Natural killer cell treated with Interleukin-12 subunit alpha and Interleukin-12 subunit beta and Interleukin-15 and Interleukin-18, amount 100 ng/mL, for 72 hours (primary cell): Measurements from ENCODE around the gene METAP2. TPM values are rescaled to one million over a fixed set of nuclear protein-coding genes. Genes with fewer than 3 reads are reported as not detected.
A peak's percentile ranks its signal among the peaks of the same experiment; 100 is the strongest.

Experiments used
- ATAC-seq, 2 donors: fragments of 150-1000 bp; cut with Tn5 transposase in 1 of 2; sonication (Bioruptor Pico), chemical (Tn5 transposase) in 1 of 2; 2 replicates each; pipeline ENCODE4 v1.10.0; 2021
- DNase-seq: peaks from one replicate; pipeline ENCODE4 v3.0.0; 2022; ENCODE audit warnings: low spot score
- H3K27ac Mint-ChIP-seq, 2 donors: 1 replicate in 1 of 2; 2 replicates in 1 of 2; pipeline ENCODE4 v1.8.0; 2022; ENCODE audit warnings: mixed read lengths in 2 of 2, mild to moderate bottlenecking in 1 of 2, moderate library complexity in 1 of 2
- H3K27me3 Mint-ChIP-seq, 2 donors: 1 replicate in 1 of 2; 2 replicates in 1 of 2; pipeline ENCODE4 v1.8.0; 2022; ENCODE audit warnings: mixed read lengths in 2 of 2
- H3K36me3 Mint-ChIP-seq: one replicate; pipeline ENCODE4 v1.8.0; 2022; ENCODE audit warnings: mixed read lengths
- H3K4me1 Mint-ChIP-seq, 2 donors: 1 replicate in 1 of 2; 2 replicates in 1 of 2; pipeline ENCODE4 v1.8.0; 2022; ENCODE audit warnings: low read depth in 2 of 2, mixed read lengths in 2 of 2, mild to moderate bottlenecking in 1 of 2
- H3K4me3 Mint-ChIP-seq: one replicate; pipeline ENCODE4 v1.8.0; 2022; ENCODE audit warnings: mixed read lengths
- H3K9me3 Mint-ChIP-seq: 2 replicates; pipeline ENCODE4 v1.8.0; 2022; ENCODE audit warnings: mixed read lengths
- total RNA-seq, 2 donors: library from RNA; stranded (reverse); gene quantifications; one replicate each; pipeline ENCODE4 v1.2.3, GENCODE V29; 2022

Gene METAP2
- total RNA-seq, 2 donors from 2014 or later: 75.8 to 80.3 TPM

DNA sequence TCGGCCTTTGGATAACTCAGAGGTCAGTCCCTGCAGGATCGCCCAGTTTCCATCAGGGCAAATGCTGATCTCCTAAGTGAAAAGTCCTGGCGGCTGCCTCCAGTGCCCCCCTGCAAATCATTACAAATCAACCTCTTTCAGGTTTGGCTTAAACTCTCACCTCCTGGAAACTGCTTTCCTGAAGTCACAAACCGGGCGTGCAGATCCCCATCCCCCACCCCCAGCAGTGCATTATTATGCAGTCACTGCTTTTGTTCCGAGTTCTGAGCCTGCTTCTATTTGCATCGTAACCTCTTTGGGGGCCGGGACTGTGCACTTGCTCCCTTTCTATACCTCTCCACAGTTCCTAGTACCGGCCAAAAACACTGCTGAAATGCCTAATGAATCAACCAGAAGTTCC is 77.4 kb downstream of the METAP2 start, which contains the start of gene USP44:
TSS of gene USP44 (minus strand) at position 172 of the 400 bp plus-strand sequence. CDS start 17,220 bp downstream, outside the sequence.
- Mint-ChIP-seq H3K27ac (peak within 1 kb of the TSS in 1 of 2 donors; percentile 4), H3K4me1 (peaks cover 13 to 15% of the 10 kb centered on the region in 2 donors), H3K9me3 (no peaks in the 10 kb centered on the region), H3K36me3 (no peaks in the 10 kb centered on the region), H3K27me3 (peaks cover 19 to 27% of the 10 kb centered on the region in 2 donors), H3K4me3 (peak within 1 kb of the TSS; percentile 25)
- ATAC-seq (no peak), DNase-seq (no peak)

GRCh38 chr12:95551913-95552516 is 78.1 kb downstream of the METAP2 start:
- peaks cover 13 to 14% of the 10 kb centered on the region in 2 donors for H3K4me1 Mint-ChIP-seq
- H3K4me3 Mint-ChIP-seq: peak overlapping the region; percentile 25
- no peak for DNase-seq
- no peaks in the 10 kb centered on the region for H3K36me3 Mint-ChIP-seq
- H3K27me3 Mint-ChIP-seq: peaks cover 14 to 19% of the 10 kb centered on the region in 2 donors
- no peaks in the 10 kb centered on the region for H3K9me3 Mint-ChIP-seq
- no peak for ATAC-seq
- H3K27ac Mint-ChIP-seq: peak overlapping the region in 1 of 2 donors; percentile 4

- ATAC-seq: no peak
- H3K36me3 Mint-ChIP-seq: no peaks in the 10 kb centered on the region
- no peaks in the 10 kb centered on the region for H3K9me3 Mint-ChIP-seq
- H3K4me3 Mint-ChIP-seq: no peak overlapping the region
- H3K27ac Mint-ChIP-seq: no peak overlapping the region
- H3K4me1 Mint-ChIP-seq: peaks cover 3 to 5% of the 10 kb centered on the region in 2 donors
- peaks cover 11 to 12% of the 10 kb centered on the region in 2 donors for H3K27me3 Mint-ChIP-seq
- DNase-seq: no peak
Measured at GRCh38 chr12:95553197-95553943, 79.4 kb downstream of the METAP2 start.

GRCh38 chr12:95554532-95555071 is 80.7 kb downstream of the METAP2 start:
- Mint-ChIP-seq H3K27me3 (peaks cover 12% of the 10 kb centered on the region in 2 donors), H3K9me3 (no peaks in the 10 kb centered on the region), H3K36me3 (no peaks in the 10 kb centered on the region), H3K4me3 (no peak overlapping the region), H3K4me1 (peaks cover 1 to 5% of the 10 kb centered on the region in 2 donors), H3K27ac (no peak overlapping the region)
- no peak for DNase-seq
- no peak for ATAC-seq

DNA sequence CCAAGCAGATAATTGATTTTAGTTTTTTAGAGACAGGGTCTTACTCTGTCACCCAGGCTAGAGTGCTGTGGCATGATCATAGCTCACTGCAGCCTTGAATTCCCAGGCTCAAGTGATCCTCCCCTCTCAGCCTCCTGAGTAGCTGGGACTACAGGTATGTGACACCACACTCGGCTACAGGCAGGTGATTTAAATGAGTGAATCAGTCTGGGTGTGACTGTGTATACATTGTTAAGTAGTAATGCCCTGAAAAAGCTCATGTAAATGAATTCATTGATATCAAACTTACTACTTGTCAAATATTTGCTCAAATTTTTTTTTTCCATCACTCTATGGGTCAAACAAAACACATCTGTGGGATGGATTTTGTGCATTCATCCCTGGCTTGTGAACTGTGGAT is 83.7 kb downstream of the METAP2 start:
- Mint-ChIP-seq H3K4me1 (peaks cover 0 to 5% of the 10 kb centered on the region in 2 donors), H3K4me3 (no peak overlapping the region), H3K27me3 (peaks cover 7% of the 10 kb centered on the region in 2 donors), H3K36me3 (no peaks in the 10 kb centered on the region), H3K27ac (no peak overlapping the region), H3K9me3 (no peaks in the 10 kb centered on the region)
- ATAC-seq: no peak
- DNase-seq: no peak

Other genes with a start within 250 kb of the METAP2 start
- 1 to 10 TPM in 1 of 2 donors, under 1 TPM in 1; 0.59 to 1.8 TPM for gene USP44, start 77.3 kb downstream of the METAP2 start, total RNA-seq